Hematopoietic multipotent progenitor cell treated with erythropoietin and hydrocortisone succinate and interleukin-3 and kit ligand, for 6 days (in vitro differentiated cells): Measurements from ENCODE around the gene IL19.
"Not testable (repeated sequence)": the region's sequence is repeated elsewhere in the genome, so short reads cannot be mapped to it uniquely, and the experiment has no call there.

ENCODE experiments used
- DNase-seq: peaks from one replicate; pipeline ENCODE4 v3.0.0-alpha.2; 2015

The IL19 gene

GRCh38 chr1:206834711-206835110, 64.1 kb downstream of the IL19 start:
- no peak for DNase-seq

GRCh38 chr1:206835186-206835585, 64.6 kb downstream of the IL19 start:
- no peak for DNase-seq

GRCh38 chr1:206836111-206836510, 65.5 kb downstream of the IL19 start:
- no peak for DNase-seq

- DNase-seq = no peak
Observed at GRCh38 chr1:206839006-206839560, 68.5 kb downstream of the IL19 start.

GRCh38 chr1:206839857-206840256, 69.3 kb downstream of the IL19 start:
- DNase-seq = no peak

- DNase-seq = no peak
Observed at GRCh38 chr1:206841609-206842323, 71.2 kb downstream of the IL19 start.

- DNase-seq = no peak
Observed at GRCh38 chr1:206842854-206843253, 72.3 kb downstream of the IL19 start.

GRCh38 chr1:206843626-206844025, 73.1 kb downstream of the IL19 start:
- no peak for DNase-seq

- DNase-seq = peak; percentile 69
Observed at GRCh38 chr1:206846487-206846886, 75.9 kb downstream of the IL19 start.

- DNase-seq = peak; percentile 93
Observed at GRCh38 chr1:206847337-206847834, 76.8 kb downstream of the IL19 start.

GRCh38 chr1:206847946-206848345, 77.4 kb downstream of the IL19 start:
- DNase-seq = no peak

GRCh38 chr1:206850401-206850800, 79.8 kb downstream of the IL19 start:
- no peak for DNase-seq

GRCh38 chr1:206851341-206852010, 80.9 kb downstream of the IL19 start:
- DNase-seq = no peak

- DNase-seq = not testable (repeated sequence)
Observed at GRCh38 chr1:206852662-206853061, 82.1 kb downstream of the IL19 start.

- not testable (repeated sequence) for DNase-seq
Observed at GRCh38 chr1:206853696-206854095, 83.1 kb downstream of the IL19 start.

- no peak for DNase-seq
Observed at GRCh38 chr1:206854401-206855129, 84.0 kb downstream of the IL19 start.

- DNase-seq = no peak
Observed at GRCh38 chr1:206855859-206856258, 85.3 kb downstream of the IL19 start.

- peak; percentile 14 for DNase-seq
Observed at GRCh38 chr1:206856674-206857464, 86.3 kb downstream of the IL19 start.

GRCh38 chr1:206859082-206859521, 88.5 kb downstream of the IL19 start:
- no peak for DNase-seq

GRCh38 chr1:206860165-206860564, 89.6 kb downstream of the IL19 start:
- no peak for DNase-seq

GRCh38 chr1:206863266-206863665, 92.7 kb downstream of the IL19 start:
- no peak for DNase-seq

GRCh38 chr1:206864939-206865671, 94.5 kb downstream of the IL19 start, which contains the start of gene IL20:
Gene IL20 (plus strand): TSS chr1:206865623. CDS start chr1:206865853, 230 bp downstream.
- peak; percentile 88 for DNase-seq
